ENCODE results near the gene DGKI. TPM values are rescaled to one million over a fixed set of nuclear protein-coding genes. Genes with fewer than 3 reads are reported as not detected.

DGKI gene
- total RNA-seq, 4 donors from 2014 or later: 0.02 to 1.8 (median 0.07) TPM; not detected in 1

DNA sequence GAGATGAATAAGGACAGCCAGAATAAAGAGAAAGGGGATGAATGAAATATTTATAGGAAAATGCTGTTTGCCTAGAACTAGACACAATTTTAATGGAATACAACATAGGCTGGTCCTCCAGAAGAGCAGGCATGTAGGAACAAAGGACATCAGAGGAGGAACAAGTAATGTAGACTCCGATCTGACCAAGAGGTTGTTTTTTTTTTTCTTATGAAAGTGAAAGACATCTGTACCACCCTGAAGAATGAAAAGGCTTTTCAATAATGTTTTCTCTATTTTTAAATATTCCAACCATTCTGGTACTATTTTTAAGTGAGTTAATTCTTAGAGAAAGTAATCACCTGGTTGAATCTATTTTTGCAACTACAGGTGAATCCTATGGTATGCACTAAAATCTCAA, 366.4 kb downstream of the DGKI start:
- intact Hi-C loops (cut with DNase I; ENCODE audit: low total_unique reads): no loop called here

DNA sequence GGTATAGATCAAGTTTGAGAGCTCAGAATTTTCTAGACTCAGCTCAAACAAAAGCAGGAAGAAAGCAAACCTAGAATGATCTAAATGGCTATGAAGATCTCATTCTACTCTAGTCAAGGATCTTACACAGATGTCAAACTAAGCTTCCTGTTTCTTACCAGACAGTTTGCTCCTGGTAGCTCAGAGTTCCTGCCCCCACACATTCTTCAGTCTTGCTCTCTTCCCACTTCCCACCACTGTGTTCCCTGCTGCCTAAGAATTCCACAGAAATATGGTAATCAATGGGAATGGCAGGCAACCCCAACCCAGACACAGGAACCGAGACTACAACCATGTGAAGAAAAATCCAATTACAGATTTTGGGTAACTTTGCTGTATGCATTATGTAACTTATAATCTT, 369.8 kb downstream of the DGKI start:
- no peaks in the 10 kb centered on the region for H3K36me3 ChIP-seq
- ATAC-seq (no peak), DNase-seq (no peak)
- no peaks in the 10 kb centered on the region for H3K27me3 ChIP-seq
- H3K4me1 ChIP-seq: no peaks in the 10 kb centered on the region
- H3K27ac ChIP-seq: no peak overlapping the region
- in situ Hi-C loops (cut with MboI; ENCODE audit: low sequenced_read_pairs in 4 of 4) (loop anchor here in 1 of 4 donors (25.0 kb wide), 1 partner anchor 315 kb away; no protein-coding TSS in a partner anchor), intact Hi-C loops (cut with DNase I; ENCODE audit: low total_unique reads) (no loop called here)
- H3K9me3 ChIP-seq: no peaks in the 10 kb centered on the region
- TF ChIP-seq POLR2A (IDR thresholded peaks at IDR 0.05): no peak
- TF ChIP-seq, protein P1, sequence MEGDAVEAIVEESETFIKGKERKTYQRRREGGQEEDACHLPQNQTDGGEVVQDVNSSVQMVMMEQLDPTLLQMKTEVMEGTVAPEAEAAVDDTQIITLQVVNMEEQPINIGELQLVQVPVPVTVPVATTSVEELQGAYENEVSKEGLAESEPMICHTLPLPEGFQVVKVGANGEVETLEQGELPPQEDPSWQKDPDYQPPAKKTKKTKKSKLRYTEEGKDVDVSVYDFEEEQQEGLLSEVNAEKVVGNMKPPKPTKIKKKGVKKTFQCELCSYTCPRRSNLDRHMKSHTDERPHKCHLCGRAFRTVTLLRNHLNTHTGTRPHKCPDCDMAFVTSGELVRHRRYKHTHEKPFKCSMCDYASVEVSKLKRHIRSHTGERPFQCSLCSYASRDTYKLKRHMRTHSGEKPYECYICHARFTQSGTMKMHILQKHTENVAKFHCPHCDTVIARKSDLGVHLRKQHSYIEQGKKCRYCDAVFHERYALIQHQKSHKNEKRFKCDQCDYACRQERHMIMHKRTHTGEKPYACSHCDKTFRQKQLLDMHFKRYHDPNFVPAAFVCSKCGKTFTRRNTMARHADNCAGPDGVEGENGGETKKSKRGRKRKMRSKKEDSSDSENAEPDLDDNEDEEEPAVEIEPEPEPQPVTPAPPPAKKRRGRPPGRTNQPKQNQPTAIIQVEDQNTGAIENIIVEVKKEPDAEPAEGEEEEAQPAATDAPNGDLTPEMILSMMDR (IDR thresholded peaks at IDR 0.05 in 4 of 5, conservative IDR thresholded peaks at IDR 0.05 in 1 of 5): no peak
- H3K4me3 ChIP-seq: no peak overlapping the region

More for the DNA sequence above, 366.4 kb downstream of the DGKI start:
- H3K9me3 ChIP-seq: no peaks in the 10 kb centered on the region
- no peak overlapping the region for H3K27ac ChIP-seq
- in situ Hi-C loops (cut with MboI; ENCODE audit: low sequenced_read_pairs in 4 of 4): loop anchor here in 1 of 4 donors (25.0 kb wide), 1 partner anchor 318 kb away; no protein-coding TSS in a partner anchor
- no peaks in the 10 kb centered on the region for H3K27me3 ChIP-seq
- H3K36me3 ChIP-seq: no peaks in the 10 kb centered on the region
- no peaks in the 10 kb centered on the region for H3K4me1 ChIP-seq
- no peak for TF ChIP-seq POLR2A (IDR thresholded peaks at IDR 0.05)
- TF ChIP-seq, protein P1 (IDR thresholded peaks at IDR 0.05 in 4 of 5, conservative IDR thresholded peaks at IDR 0.05 in 1 of 5): no peak
- ATAC-seq: no peak
- no peak overlapping the region for H3K4me3 ChIP-seq
- DNase-seq: no peak

DNA sequence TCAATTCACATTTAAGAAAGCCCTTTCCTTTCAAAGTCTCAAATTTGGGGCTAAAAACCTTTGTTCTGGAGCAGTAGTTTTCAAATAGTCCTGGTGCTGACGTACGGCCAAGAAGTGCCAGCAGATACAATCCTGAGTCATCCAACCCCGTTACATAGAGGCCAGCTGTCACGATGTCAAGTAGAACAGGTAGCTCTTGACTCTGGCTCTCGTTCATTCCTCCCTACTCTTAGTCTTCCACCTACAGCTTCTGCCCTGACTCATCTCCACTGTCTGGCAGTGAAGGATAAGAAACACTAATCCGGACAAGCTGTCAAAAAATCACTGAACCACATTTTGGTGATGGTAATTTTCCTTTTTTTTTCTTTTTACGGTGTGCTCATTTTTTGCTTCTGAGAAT, 370.8 kb downstream of the DGKI start:
- no peak for TF ChIP-seq POLR2A (IDR thresholded peaks at IDR 0.05)
- TF ChIP-seq, protein P1 (IDR thresholded peaks at IDR 0.05 in 4 of 5, conservative IDR thresholded peaks at IDR 0.05 in 1 of 5): no peak
- H3K4me3 ChIP-seq: no peak overlapping the region
- H3K27ac ChIP-seq: no peak overlapping the region
- no peaks in the 10 kb centered on the region for H3K27me3 ChIP-seq
- in situ Hi-C loops (cut with MboI; ENCODE audit: low sequenced_read_pairs in 4 of 4) (loop anchor here in 1 of 4 donors (25.0 kb wide), 1 partner anchor 314 kb away; no protein-coding TSS in a partner anchor), intact Hi-C loops (cut with DNase I; ENCODE audit: low total_unique reads) (no loop called here)
- no peak for ATAC-seq
- no peaks in the 10 kb centered on the region for H3K4me1 ChIP-seq
- no peaks in the 10 kb centered on the region for H3K36me3 ChIP-seq
- H3K9me3 ChIP-seq: no peaks in the 10 kb centered on the region
- no peak for DNase-seq

DNA sequence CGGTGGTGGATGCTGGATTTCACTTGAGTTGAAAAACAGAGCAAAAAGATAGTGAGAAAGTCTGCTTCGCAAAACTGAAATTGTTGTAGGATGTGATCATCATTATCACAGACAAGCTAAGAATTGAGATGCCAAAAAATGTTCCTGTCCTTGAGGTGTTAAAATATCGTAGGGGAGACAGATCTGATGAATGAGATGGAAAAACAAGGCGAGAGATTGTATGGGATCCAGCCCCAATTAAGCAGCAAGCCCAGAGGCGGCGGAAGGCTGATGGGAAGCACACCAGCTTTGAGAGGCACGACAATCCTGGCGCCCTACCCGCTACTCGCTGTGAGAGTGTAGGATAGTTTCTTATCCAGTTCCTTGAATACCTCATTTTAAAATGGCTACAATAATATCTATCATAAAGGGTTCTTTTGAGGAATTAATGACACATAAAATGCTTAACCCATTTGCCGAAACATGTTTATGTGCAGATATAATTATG, 372.2 kb downstream of the DGKI start:
- Histone ChIP-seq H3K36me3 (no peaks in the 10 kb centered on the region), H3K27me3 (no peaks in the 10 kb centered on the region), H3K4me1 (no peaks in the 10 kb centered on the region), H3K27ac (no peak overlapping the region), H3K4me3 (no peak overlapping the region), H3K9me3 (no peaks in the 10 kb centered on the region)
- ATAC-seq (no peak), DNase-seq (no peak)
- in situ Hi-C loops (cut with MboI; ENCODE audit: low sequenced_read_pairs in 4 of 4) (loop anchor here in 1 of 4 donors (25.0 kb wide), 1 partner anchor 312 kb away; no protein-coding TSS in a partner anchor), intact Hi-C loops (cut with DNase I; ENCODE audit: low total_unique reads) (no loop called here)
- TF ChIP-seq, protein P1 (IDR thresholded peaks at IDR 0.05 in 4 of 5, conservative IDR thresholded peaks at IDR 0.05 in 1 of 5): no peak
- TF ChIP-seq POLR2A (IDR thresholded peaks at IDR 0.05): no peak

DNA sequence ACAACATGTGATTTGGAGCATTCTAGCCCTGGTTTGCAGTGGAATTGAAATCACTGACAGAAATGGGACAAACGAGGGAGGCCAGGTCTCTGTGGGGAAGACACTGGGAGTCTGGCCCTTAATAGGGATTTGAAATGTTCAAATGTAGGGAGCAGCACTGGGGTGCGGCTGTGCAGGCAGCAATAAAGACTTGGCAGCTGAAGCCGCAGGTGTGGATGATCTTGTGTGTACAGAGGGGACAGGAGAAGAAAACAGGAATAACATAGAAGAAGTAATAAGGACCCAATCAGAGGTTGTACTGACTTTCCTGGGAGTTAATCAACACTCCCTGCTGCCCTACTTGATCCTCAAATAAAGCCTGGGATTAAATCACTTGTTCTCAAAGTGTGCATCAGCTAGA, 375.6 kb downstream of the DGKI start:
- H3K4me3 ChIP-seq: no peak overlapping the region
- no peaks in the 10 kb centered on the region for H3K9me3 ChIP-seq
- no peaks in the 10 kb centered on the region for H3K27me3 ChIP-seq
- ATAC-seq (no peak), DNase-seq (no peak)
- no peak overlapping the region for H3K27ac ChIP-seq
- in situ Hi-C loops (cut with MboI; ENCODE audit: low sequenced_read_pairs in 4 of 4): no loop called here
- no peaks in the 10 kb centered on the region for H3K36me3 ChIP-seq
- TF ChIP-seq, protein P1 (IDR thresholded peaks at IDR 0.05 in 4 of 5, conservative IDR thresholded peaks at IDR 0.05 in 1 of 5): no peak
- no peak for TF ChIP-seq POLR2A (IDR thresholded peaks at IDR 0.05)
- intact Hi-C loops (cut with DNase I; ENCODE audit: low total_unique reads): no loop called here
- no peaks in the 10 kb centered on the region for H3K4me1 ChIP-seq
